Right atrium auricular region (tissue), 2 donors: ENCODE results near the gene GNA14. TPM values are rescaled to one million over a fixed set of nuclear protein-coding genes. Genes with fewer than 3 reads are reported as not detected.

Source experiments
- DNase-seq: peaks from one replicate; pipeline ENCODE4 v3.0.0-alpha.2; 2019; ENCODE audit warnings: low spot score
- H3K27ac ChIP-seq, 2 donors: fragments of 200-600 bp; sonication (generic); 1 replicate in 1 of 2; 2 replicates in 1 of 2; pipeline ENCODE4 v1.5.1; 2016 to 2019
- H3K27me3 ChIP-seq, 2 donors: fragments of 200-600 bp; sonication (generic); one replicate each; pipeline versions ENCODE4 v1.5.1 to v1.6.0; 2017 to 2019
- H3K36me3 ChIP-seq: fragments of 200-600 bp; sonication (generic); one replicate; pipeline ENCODE4 v1.5.1; 2016
- H3K4me1 ChIP-seq, 2 donors: fragments of 200-600 bp; sonication (generic); one replicate each; pipeline versions ENCODE4 v1.5.1 to v1.6.0; 2017 to 2019
- H3K4me3 ChIP-seq, 2 donors: fragments of 200-600 bp; sonication (generic); 1 replicate in 1 of 2; 2 replicates in 1 of 2; pipeline ENCODE4 v1.5.1; 2017 to 2019; ENCODE audit warnings: mild to moderate bottlenecking in 1 of 2, moderate library complexity in 1 of 2
- H3K9me3 ChIP-seq, 2 donors: fragments of 200-600 bp; sonication (generic); one replicate each; pipeline ENCODE4 v1.5.1; 2019
- CTCF ChIP-seq, 2 donors: fragments of 200-600 bp; sonication (generic); IDR thresholded peaks; one replicate each; pipeline ENCODE4 v1.5.1; 2019; ENCODE audit warnings: antibody characterized with exemption in 2 of 2
- total RNA-seq, 2 donors: library from RNA; depleted of rRNA; stranded (reverse); fragments of >200 nt; gene quantifications; one replicate each; pipeline ENCODE4 v1.1.0, GENCODE V29; 2016

Gene GNA14
- total RNA-seq, 2 donors from 2014 or later, result 2.2 to 4.3 TPM

GRCh38 chr9:77667151-77667550 lies 19.0 kb upstream of the GNA14 start:
- no peak overlapping the region for H3K4me3 ChIP-seq
- H3K27ac ChIP-seq, result no peak overlapping the region
- no peaks in the 10 kb centered on the region for H3K36me3 ChIP-seq
- no peak for DNase-seq
- no peaks in the 10 kb centered on the region for H3K27me3 ChIP-seq
- peaks cover 0 to 8% of the 10 kb centered on the region in 2 donors for H3K4me1 ChIP-seq
- H3K9me3 ChIP-seq, result no peaks in the 10 kb centered on the region
- TF ChIP-seq CTCF (IDR thresholded peaks at IDR 0.05), result no peak

- no peak for TF ChIP-seq CTCF (IDR thresholded peaks at IDR 0.05)
- Histone ChIP-seq H3K27me3 (no peaks in the 10 kb centered on the region), H3K27ac (no peak overlapping the region), H3K4me1 (peaks cover 0 to 8% of the 10 kb centered on the region in 2 donors), H3K36me3 (no peaks in the 10 kb centered on the region), H3K4me3 (no peak overlapping the region), H3K9me3 (no peaks in the 10 kb centered on the region)
- no peak for DNase-seq
Observed at GRCh38 chr9:77663754-77664153, 15.6 kb upstream of the GNA14 start.

- H3K27me3 ChIP-seq, result no peaks in the 10 kb centered on the region
- no peak overlapping the region for H3K27ac ChIP-seq
- no peaks in the 10 kb centered on the region for H3K9me3 ChIP-seq
- peaks cover 0 to 8% of the 10 kb centered on the region in 2 donors for H3K4me1 ChIP-seq
- no peaks in the 10 kb centered on the region for H3K36me3 ChIP-seq
- TF ChIP-seq CTCF (IDR thresholded peaks at IDR 0.05), result no peak
- no peak for DNase-seq
- H3K4me3 ChIP-seq, result no peak overlapping the region
Observed at GRCh38 chr9:77661566-77662085, 13.5 kb upstream of the GNA14 start.

- TF ChIP-seq CTCF (IDR thresholded peaks at IDR 0.05), result no peak
- H3K4me3 ChIP-seq, result no peak overlapping the region
- H3K4me1 ChIP-seq, result peaks cover 0 to 8% of the 10 kb centered on the region in 2 donors
- no peak overlapping the region for H3K27ac ChIP-seq
- no peaks in the 10 kb centered on the region for H3K9me3 ChIP-seq
- no peaks in the 10 kb centered on the region for H3K36me3 ChIP-seq
- H3K27me3 ChIP-seq, result no peaks in the 10 kb centered on the region
- no peak for DNase-seq
Observed at GRCh38 chr9:77659926-77660325, 11.8 kb upstream of the GNA14 start.

GRCh38 chr9:77651203-77651602 lies 3.1 kb upstream of the GNA14 start:
- Histone ChIP-seq H3K27me3 (no peaks in the 10 kb centered on the region), H3K27ac (no peak overlapping the region), H3K4me3 (no peak overlapping the region), H3K36me3 (no peaks in the 10 kb centered on the region), H3K4me1 (peaks cover 0 to 27% of the 10 kb centered on the region in 2 donors), H3K9me3 (no peaks in the 10 kb centered on the region)
- DNase-seq, result no peak
- no peak for TF ChIP-seq CTCF (IDR thresholded peaks at IDR 0.05)
